ENCODE measurements around the gene TRIM74.
"Not testable (repeated sequence)": the region's sequence is repeated elsewhere in the genome, so short reads cannot be mapped to it uniquely, and the experiment has no call there.

Gene TRIM74

GRCh38 chr7:72966892-72967291, 2.4 kb downstream of the TRIM74 start:
- H3K27me3 Mint-ChIP-seq; H3K27ac Mint-ChIP-seq; H3K9me3 Mint-ChIP-seq; H3K4me1 Mint-ChIP-seq (ENCODE audit: low read depth); H3K4me3 Mint-ChIP-seq; H3K36me3 Mint-ChIP-seq (ENCODE audit: low read depth): not testable (repeated sequence)

GRCh38 chr7:72965186-72965975, 3.9 kb downstream of the TRIM74 start:
- H3K27ac Mint-ChIP-seq; H3K9me3 Mint-ChIP-seq; H3K27me3 Mint-ChIP-seq; H3K4me3 Mint-ChIP-seq; H3K4me1 Mint-ChIP-seq (ENCODE audit: low read depth); H3K36me3 Mint-ChIP-seq (ENCODE audit: low read depth): not testable (repeated sequence)

- not testable (repeated sequence) for H3K36me3 Mint-ChIP-seq (ENCODE audit: low read depth); H3K4me1 Mint-ChIP-seq (ENCODE audit: low read depth); H3K27ac Mint-ChIP-seq; H3K27me3 Mint-ChIP-seq; H3K4me3 Mint-ChIP-seq; H3K9me3 Mint-ChIP-seq
Measured at GRCh38 chr7:72963056-72963455, 6.2 kb downstream of the TRIM74 start.

- not testable (repeated sequence) for H3K9me3 Mint-ChIP-seq; H3K4me3 Mint-ChIP-seq; H3K27ac Mint-ChIP-seq; H3K4me1 Mint-ChIP-seq (ENCODE audit: low read depth); H3K27me3 Mint-ChIP-seq; H3K36me3 Mint-ChIP-seq (ENCODE audit: low read depth)
Measured at GRCh38 chr7:72961346-72961650, 8.0 kb downstream of the TRIM74 start.

- not testable (repeated sequence) for H3K4me3 Mint-ChIP-seq; H3K27me3 Mint-ChIP-seq; H3K36me3 Mint-ChIP-seq (ENCODE audit: low read depth); H3K27ac Mint-ChIP-seq; H3K9me3 Mint-ChIP-seq; H3K4me1 Mint-ChIP-seq (ENCODE audit: low read depth)
Measured at GRCh38 chr7:72960626-72961345, 8.5 kb downstream of the TRIM74 start.

DNA sequence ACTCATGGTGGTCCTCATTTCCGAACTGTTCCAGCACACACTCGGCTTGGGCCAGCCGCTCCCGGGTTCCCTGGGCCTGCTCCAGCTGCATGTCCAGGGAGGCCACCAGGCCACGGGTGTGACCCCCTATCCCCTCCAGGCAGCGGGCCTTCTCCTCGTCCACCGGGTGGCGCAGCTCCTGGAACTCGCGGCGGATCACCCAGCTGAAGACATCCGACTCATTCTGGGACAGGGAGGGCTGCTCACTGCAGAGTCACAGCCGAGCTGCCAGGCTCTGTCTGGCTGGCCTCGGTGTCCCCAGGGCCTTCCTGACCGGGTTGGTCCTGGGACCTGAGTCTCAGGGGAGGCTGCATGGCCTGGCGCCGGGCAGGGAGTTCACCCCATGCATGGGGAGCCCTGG, 9.2 kb downstream of the TRIM74 start:
- not testable (repeated sequence) for H3K4me1 Mint-ChIP-seq (ENCODE audit: low read depth); H3K27ac Mint-ChIP-seq; H3K4me3 Mint-ChIP-seq; H3K27me3 Mint-ChIP-seq; H3K9me3 Mint-ChIP-seq; H3K36me3 Mint-ChIP-seq (ENCODE audit: low read depth)

- Mint-ChIP-seq H3K27ac (peak overlapping the region; percentile 75), H3K4me3 (peak overlapping the region; percentile 77)
- not testable (repeated sequence) for H3K36me3 Mint-ChIP-seq (ENCODE audit: low read depth); H3K9me3 Mint-ChIP-seq; H3K27me3 Mint-ChIP-seq; H3K4me1 Mint-ChIP-seq (ENCODE audit: low read depth)
Measured at GRCh38 chr7:72954563-72955198, 14.6 kb downstream of the TRIM74 start.

DNA sequence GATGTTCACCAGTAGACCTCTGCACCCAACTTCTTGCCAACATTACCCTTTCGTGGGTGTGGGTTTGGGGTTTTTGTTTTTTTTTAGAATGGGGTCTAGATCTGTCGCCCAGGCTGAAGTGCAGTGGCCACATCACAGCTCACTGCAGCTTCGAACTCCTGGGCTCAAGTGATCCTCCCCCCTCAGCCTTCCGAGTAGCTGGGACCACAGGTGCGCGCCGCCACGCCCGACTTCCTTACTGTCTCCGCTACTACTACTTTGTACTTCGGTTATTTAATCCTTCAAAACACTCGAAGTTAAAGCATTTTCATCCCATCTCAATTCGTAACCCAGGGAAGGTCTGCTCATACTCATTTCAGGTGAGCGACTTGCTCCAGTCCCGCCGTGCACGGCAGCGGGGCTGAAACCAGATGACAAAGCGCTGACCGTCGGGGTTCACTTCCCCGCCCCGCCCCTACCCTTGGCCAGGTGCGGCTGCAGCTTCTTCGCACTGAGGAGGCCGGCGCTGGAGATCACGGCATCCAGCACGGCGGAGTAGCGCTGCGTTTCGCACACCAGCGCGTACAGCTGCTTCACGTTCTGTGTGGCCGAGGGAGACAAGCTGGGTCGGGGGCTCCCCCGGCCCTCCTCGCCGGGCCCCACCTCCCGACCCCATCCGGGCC, 15.2 kb downstream of the TRIM74 start:
- H3K9me3 Mint-ChIP-seq; H3K27ac Mint-ChIP-seq; H3K4me1 Mint-ChIP-seq (ENCODE audit: low read depth); H3K27me3 Mint-ChIP-seq; H3K36me3 Mint-ChIP-seq (ENCODE audit: low read depth): not testable (repeated sequence)
- peak overlapping the region; percentile 64 for H3K4me3 Mint-ChIP-seq

DNA sequence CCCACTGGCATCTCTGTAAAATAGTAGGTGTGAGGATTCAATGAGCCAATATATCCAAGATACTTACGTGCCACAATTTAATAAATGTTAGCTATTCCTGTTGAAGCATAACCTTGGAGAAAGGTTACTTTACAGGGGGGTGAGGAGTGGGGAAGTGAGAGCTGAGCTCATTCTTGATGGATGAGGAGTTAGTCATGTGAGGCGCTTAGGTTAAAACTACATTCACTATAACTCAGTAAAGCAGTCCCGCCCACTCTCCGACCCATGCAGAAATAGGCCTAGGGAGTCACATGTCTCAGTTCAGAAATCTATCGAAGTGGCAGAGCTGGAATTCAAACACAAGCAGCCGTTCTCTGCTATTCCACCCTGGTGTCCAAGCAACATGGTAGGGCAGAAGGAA, 18.8 kb downstream of the TRIM74 start:
- not testable (repeated sequence) for H3K4me1 Mint-ChIP-seq (ENCODE audit: low read depth); H3K4me3 Mint-ChIP-seq; H3K27ac Mint-ChIP-seq; H3K36me3 Mint-ChIP-seq (ENCODE audit: low read depth); H3K9me3 Mint-ChIP-seq; H3K27me3 Mint-ChIP-seq

DNA sequence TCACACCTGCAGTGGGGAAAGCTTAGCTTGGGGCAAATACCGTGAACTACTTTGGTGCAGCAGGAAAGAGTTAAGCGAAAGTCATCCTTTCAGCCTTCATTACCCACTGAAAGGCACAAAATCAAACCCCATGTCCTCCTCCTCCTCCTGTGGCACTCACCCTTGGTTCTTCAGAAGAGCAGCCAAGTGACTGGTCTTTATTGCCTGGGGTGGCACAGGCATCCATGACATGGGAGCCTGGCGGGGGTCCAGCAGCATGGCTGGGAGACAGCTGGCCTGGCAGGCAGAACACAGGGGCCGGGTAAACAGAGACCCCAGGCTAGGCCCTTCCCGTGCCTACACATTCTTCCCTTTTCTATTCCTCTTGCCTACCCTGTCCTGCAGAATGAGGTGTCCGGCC, 19.6 kb downstream of the TRIM74 start:
- not testable (repeated sequence) for H3K27ac Mint-ChIP-seq; H3K27me3 Mint-ChIP-seq; H3K4me3 Mint-ChIP-seq; H3K36me3 Mint-ChIP-seq (ENCODE audit: low read depth); H3K9me3 Mint-ChIP-seq; H3K4me1 Mint-ChIP-seq (ENCODE audit: low read depth)

DNA sequence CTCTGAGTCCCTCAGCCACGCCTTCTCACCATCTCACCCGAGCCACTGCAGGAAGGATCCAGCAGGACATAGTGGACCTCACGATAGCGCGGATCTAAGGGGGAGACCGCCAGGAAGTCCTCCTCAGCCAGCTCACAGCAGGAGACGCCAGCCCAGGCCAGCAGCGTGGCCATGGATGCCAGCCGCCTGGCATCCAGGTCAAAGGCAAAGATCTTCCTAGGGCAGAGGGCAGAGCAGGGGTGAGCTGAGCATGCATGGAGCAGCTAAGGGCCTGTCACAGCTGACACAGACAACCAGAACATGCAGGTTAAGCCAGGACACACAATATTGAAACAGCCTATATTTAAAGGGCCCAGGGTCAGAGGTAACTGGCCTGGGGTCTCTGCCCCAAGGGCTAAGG, 20.0 kb downstream of the TRIM74 start:
- H3K4me1 Mint-ChIP-seq (ENCODE audit: low read depth); H3K9me3 Mint-ChIP-seq; H3K27ac Mint-ChIP-seq; H3K27me3 Mint-ChIP-seq; H3K4me3 Mint-ChIP-seq: not testable (repeated sequence)
- H3K36me3 Mint-ChIP-seq (ENCODE audit: low read depth), result peaks cover 11% of the 10 kb centered on the region

- not testable (repeated sequence) for H3K4me3 Mint-ChIP-seq; H3K27ac Mint-ChIP-seq; H3K27me3 Mint-ChIP-seq; H3K4me1 Mint-ChIP-seq (ENCODE audit: low read depth); H3K9me3 Mint-ChIP-seq
- peaks cover 14% of the 10 kb centered on the region for H3K36me3 Mint-ChIP-seq (ENCODE audit: low read depth)
Measured at GRCh38 chr7:72948714-72949113, 20.6 kb downstream of the TRIM74 start.

DNA sequence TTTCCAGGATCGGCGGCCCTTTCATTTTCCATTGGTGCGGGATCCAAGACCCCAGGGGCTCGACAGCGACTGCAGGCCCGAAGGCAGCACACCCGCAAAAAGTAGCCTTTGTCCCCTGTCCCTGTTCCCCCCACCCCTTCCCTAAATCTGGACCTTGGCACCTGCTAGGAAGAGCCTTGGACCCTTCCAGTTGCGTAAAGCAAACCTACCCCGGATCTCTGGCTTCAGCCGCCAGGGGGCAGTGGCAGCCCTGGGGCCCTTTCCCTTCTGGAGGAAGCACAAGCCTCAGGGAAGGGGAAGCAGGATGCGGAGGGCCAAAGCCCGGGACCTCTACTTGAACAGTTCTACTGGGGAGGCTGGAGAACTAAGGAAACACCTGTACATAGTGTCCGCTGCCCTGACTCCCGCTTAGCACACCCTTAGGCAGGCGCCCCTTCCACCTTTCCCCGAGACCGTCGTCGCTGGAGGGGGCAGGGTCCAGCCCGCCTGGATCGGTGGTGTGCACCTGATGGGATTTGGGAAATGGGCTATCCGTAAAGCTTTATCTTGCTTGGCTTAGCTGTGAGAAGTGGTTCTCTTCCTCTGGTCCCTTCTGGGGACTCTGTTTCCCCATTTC, 23.0 kb downstream of the TRIM74 start:
- not testable (repeated sequence) for H3K27me3 Mint-ChIP-seq; H3K27ac Mint-ChIP-seq; H3K9me3 Mint-ChIP-seq; H3K4me3 Mint-ChIP-seq; H3K4me1 Mint-ChIP-seq (ENCODE audit: low read depth)
- peaks cover 15% of the 10 kb centered on the region for H3K36me3 Mint-ChIP-seq (ENCODE audit: low read depth)

DNA sequence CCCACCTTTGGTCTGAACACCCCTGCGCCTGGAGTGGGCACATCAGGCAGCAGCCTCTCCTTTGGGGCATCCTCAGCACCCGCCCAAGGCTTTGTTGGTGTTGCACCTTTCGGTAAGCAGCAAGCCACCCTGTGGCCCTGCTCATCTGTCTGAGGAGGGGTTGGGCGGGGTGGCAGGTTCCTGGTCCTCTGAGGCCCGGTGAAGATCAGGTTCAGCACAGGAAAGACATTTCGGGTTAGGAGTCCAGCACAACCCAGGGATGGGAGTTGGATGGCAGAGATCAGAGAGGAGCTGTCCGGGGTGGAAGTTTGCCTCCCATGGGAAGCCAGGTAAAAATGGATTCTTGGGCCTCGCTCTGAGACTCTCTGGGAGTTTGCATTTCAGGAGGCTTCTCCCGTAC, 23.7 kb downstream of the TRIM74 start:
- peaks cover 17% of the 10 kb centered on the region for H3K36me3 Mint-ChIP-seq (ENCODE audit: low read depth)
- H3K9me3 Mint-ChIP-seq; H3K27ac Mint-ChIP-seq; H3K4me3 Mint-ChIP-seq; H3K4me1 Mint-ChIP-seq (ENCODE audit: low read depth); H3K27me3 Mint-ChIP-seq: not testable (repeated sequence)

DNA sequence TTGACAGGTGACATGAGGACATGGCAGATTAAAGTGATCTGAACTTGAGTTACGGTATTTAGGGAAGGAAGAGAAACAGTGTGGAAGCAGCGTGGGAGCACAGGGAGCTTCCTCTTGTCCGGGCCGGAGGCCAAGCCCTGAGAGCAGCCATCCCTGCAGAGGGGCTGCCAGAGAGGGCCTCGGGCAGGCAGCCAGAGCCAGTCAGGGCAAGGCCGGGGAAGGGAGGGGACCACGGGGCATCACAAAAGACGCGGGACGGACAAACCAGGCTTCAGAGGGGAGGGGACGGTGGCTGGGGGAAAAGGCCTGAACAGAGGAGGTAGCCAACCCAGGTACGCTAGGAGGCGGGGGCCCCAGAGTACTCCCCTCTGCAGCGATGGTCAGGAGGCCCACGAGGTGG, 24.3 kb downstream of the TRIM74 start:
- not testable (repeated sequence) for H3K4me3 Mint-ChIP-seq; H3K4me1 Mint-ChIP-seq (ENCODE audit: low read depth); H3K27me3 Mint-ChIP-seq; H3K9me3 Mint-ChIP-seq; H3K27ac Mint-ChIP-seq
- H3K36me3 Mint-ChIP-seq (ENCODE audit: low read depth), result peaks cover 17% of the 10 kb centered on the region
